Left ventricle myocardium inferior (tissue), 1 donor: ENCODE data around the gene MATR3. TPM values are rescaled to one million over a fixed set of nuclear protein-coding genes. Genes with fewer than 3 reads are reported as not detected.

Experiments used
- DNase-seq: peaks from one replicate; pipeline ENCODE4 v3.0.0-alpha.2; 2020
- H3K27ac ChIP-seq: fragments of 200-600 bp; replicated peaks from 2 replicates; pipeline ENCODE4 v1.8.0; 2021
- H3K27me3 ChIP-seq: fragments of 200-600 bp; 2 replicates; pipeline ENCODE4 v1.8.0; 2021; ENCODE audit warnings: low read depth
- H3K36me3 ChIP-seq: fragments of 200-600 bp; 2 replicates; pipeline ENCODE4 v1.8.0; 2021
- H3K4me1 ChIP-seq: fragments of 200-600 bp; 2 replicates; pipeline ENCODE4 v1.8.0; 2021
- H3K4me3 ChIP-seq: fragments of 200-600 bp; 2 replicates; pipeline ENCODE4 v1.8.0; 2021; ENCODE audit warnings: mild to moderate bottlenecking, moderate library complexity
- H3K9me3 ChIP-seq: fragments of 200-600 bp; replicated peaks from 2 replicates; pipeline ENCODE4 v1.8.0; 2021
- CTCF ChIP-seq: fragments of 200-600 bp; IDR thresholded peaks from 2 replicates; pipeline ENCODE4 v1.8.0; 2021; ENCODE audit warnings: antibody characterized with exemption, mild to moderate bottlenecking, borderline replicate concordance
- intact Hi-C: fragments of 100-400 bp; cut with micrococcal nuclease; formaldehyde crosslinking; loops from one replicate; pipeline ENCODE4 v1.11.0; 2022
- total RNA-seq: library from RNA; stranded (reverse); fragmentation: NEBNext Ultra II Directional; extraction: Animal tissue kit (Norgen Biotek cat#: 25700); gene quantifications from one replicate; pipeline ENCODE4 v1.2.1, GENCODE V29; 2021
- donor health status: DM: no; HTN: yes; CAD: no; lungs with severe emphysema.

The MATR3 gene
- total RNA-seq, 1 donor from 2014 or later, result 121 TPM

GRCh38 chr5:139299486-139299885 is 5.9 kb downstream of the MATR3 start:
- Histone ChIP-seq H3K4me1 (peaks cover 100% of the 10 kb centered on the region), H3K9me3 (no peaks in the 10 kb centered on the region), H3K27ac (no peak overlapping the region), H3K27me3 (no peaks in the 10 kb centered on the region), H3K36me3 (no peaks in the 10 kb centered on the region), H3K4me3 (no peak overlapping the region)
- DNase-seq, result no peak
- TF ChIP-seq CTCF, result no peak
- intact Hi-C loops, result no loop called here

- Histone ChIP-seq H3K9me3 (no peaks in the 10 kb centered on the region), H3K36me3 (no peaks in the 10 kb centered on the region), H3K27me3 (no peaks in the 10 kb centered on the region), H3K27ac (no peak overlapping the region), H3K4me1 (peaks cover 100% of the 10 kb centered on the region), H3K4me3 (no peak overlapping the region)
- intact Hi-C loops, result no loop called here
- DNase-seq, result no peak
- TF ChIP-seq CTCF, result no peak
Observed at GRCh38 chr5:139301808-139302499, 8.4 kb downstream of the MATR3 start.

- no peak for DNase-seq
- TF ChIP-seq CTCF, result no peak
- Histone ChIP-seq H3K36me3 (no peaks in the 10 kb centered on the region), H3K27ac (no peak overlapping the region), H3K4me3 (no peak overlapping the region), H3K4me1 (peaks cover 100% of the 10 kb centered on the region), H3K27me3 (no peaks in the 10 kb centered on the region), H3K9me3 (no peaks in the 10 kb centered on the region)
- intact Hi-C loops, result no loop called here
Observed at GRCh38 chr5:139304391-139305324, 11.1 kb downstream of the MATR3 start.

- no peaks in the 10 kb centered on the region for H3K9me3 ChIP-seq
- H3K27ac ChIP-seq, result no peak overlapping the region
- TF ChIP-seq CTCF, result no peak
- H3K36me3 ChIP-seq, result no peaks in the 10 kb centered on the region
- H3K27me3 ChIP-seq, result no peaks in the 10 kb centered on the region
- peaks cover 100% of the 10 kb centered on the region for H3K4me1 ChIP-seq
- H3K4me3 ChIP-seq, result no peak overlapping the region
- no peak for DNase-seq
- intact Hi-C loops, result no loop called here
Observed at GRCh38 chr5:139306197-139306596, 12.7 kb downstream of the MATR3 start.

GRCh38 chr5:139306628-139307379 is 13.3 kb downstream of the MATR3 start:
- Histone ChIP-seq H3K4me1 (peaks cover 100% of the 10 kb centered on the region), H3K27me3 (no peaks in the 10 kb centered on the region), H3K4me3 (no peak overlapping the region), H3K36me3 (no peaks in the 10 kb centered on the region), H3K9me3 (no peaks in the 10 kb centered on the region), H3K27ac (no peak overlapping the region)
- intact Hi-C loops, result no loop called here
- DNase-seq, result no peak
- TF ChIP-seq CTCF, result no peak
